ENCODE measurements around the gene PCSK6. TPM values are rescaled to one million over a fixed set of nuclear protein-coding genes. Genes with fewer than 3 reads are reported as not detected.
A peak's percentile ranks its signal among the peaks of the same experiment; 100 is the strongest.

The PCSK6 gene
- total and polyA plus RNA-seq, 2 of the 8 experiments (the other 6 are each of a cell fraction or from before 2014, with no cell fraction given), result 1.9 to 4.0 TPM

DNA sequence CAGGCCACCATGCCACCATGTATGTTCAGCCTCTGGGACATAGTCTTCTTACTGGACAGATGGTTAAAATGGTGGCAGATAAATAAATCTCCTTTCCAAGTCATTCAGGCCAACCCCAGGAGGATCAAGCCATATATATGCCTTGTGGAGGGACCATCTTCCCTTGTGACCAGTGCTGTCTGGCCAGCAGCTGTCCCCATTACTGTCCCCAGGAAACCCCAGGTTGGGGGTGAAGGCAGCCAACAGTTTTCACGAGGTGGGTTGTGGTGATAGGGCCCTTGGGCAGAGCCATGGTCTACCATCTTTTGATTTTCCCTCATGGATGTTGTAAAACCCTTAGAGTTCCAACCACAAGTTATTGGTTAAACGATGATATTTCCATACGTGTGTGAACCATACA is 48.7 kb upstream of the PCSK6 start:
- no peak overlapping the region for H2AFZ ChIP-seq (ENCODE audit: low read length)
- H3K4me1 ChIP-seq (replicated peaks in 1 of 4; ENCODE audit: control insufficient read depth in 3 of 4, insufficient read depth in 4 of 4, low read length in 3 of 4), result no peaks in the 10 kb centered on the region
- no peak overlapping the region for H4K8ac ChIP-seq (ENCODE audit: extremely low read depth, insufficient read depth, low read length)
- no peak overlapping the region for H3K14ac ChIP-seq (ENCODE audit: insufficient read length)
- H2BK20ac ChIP-seq (ENCODE audit: low read length), result no peak overlapping the region
- H3K18ac ChIP-seq (ENCODE audit: extremely low read depth, low read length), result no peak overlapping the region
- no peaks in the 10 kb centered on the region for H3K79me2 ChIP-seq (ENCODE audit: control insufficient read depth in 1 of 2, insufficient read depth in 2 of 2, low read length in 2 of 2)
- H4K5ac ChIP-seq (ENCODE audit: insufficient read length, low read depth, low read length), result no peak overlapping the region
- H2BK12ac ChIP-seq (ENCODE audit: low read depth, low read length), result no peak overlapping the region
- H3K27ac ChIP-seq (ENCODE audit: low read depth, low read length), result no peak overlapping the region
- no peak overlapping the region for H2BK120ac ChIP-seq (replicated peaks; ENCODE audit: low read depth, low read length)
- peak in 1 of 2 experiments; percentile 8 for DNase-seq (ENCODE audit: low read depth in 1 of 2, low spot score in 2 of 2)
- H4K91ac ChIP-seq (replicated peaks; ENCODE audit: insufficient read length, low read length), result no peak overlapping the region
- H3K4ac ChIP-seq (replicated peaks; ENCODE audit: insufficient read length, low read depth, low read length), result no peak overlapping the region
- H2AK5ac ChIP-seq (ENCODE audit: low read depth, low read length), result no peak overlapping the region
- WGBS, 2 experiments (ENCODE audit: extremely low coverage in 1 of 2, insufficient coverage in 1 of 2, insufficient read length in 1 of 2, insufficient replicate concordance in 2 of 2, low coverage in 1 of 2, low lambda C conversion rate in 2 of 2, missing lambda C conversion rate in 1 of 2), result 87% methylated on average over 3 of the region's 3 CpGs; no CpG with 5 or more reads in 1 of the 2 experiments
- no peaks in the 10 kb centered on the region for H3K79me1 ChIP-seq (ENCODE audit: low read depth, low read length)
- ChIA-PET CTCF (ENCODE audit: partially characterized antibody) (interaction anchor here (1.0 to 1.5 kb wide), 2 partner anchors 39 to 218 kb away, joined by 3 read pairs; no protein-coding TSS in a partner anchor), POLR2A (ENCODE audit: partially characterized antibody) (interaction anchor here (0.6 kb wide), 1 partner anchor 250 kb away, joined by 3 read pairs; no protein-coding TSS in a partner anchor)
- no peak overlapping the region for H3K4me2 ChIP-seq (ENCODE audit: insufficient read depth in 1 of 2, low read depth in 2 of 2, low read length in 2 of 2)
- no peak overlapping the region for H3K4me3 ChIP-seq (ENCODE audit: extremely low read depth in 1 of 4, insufficient read depth in 2 of 4, low read depth in 3 of 4, low read length in 4 of 4)
- no peak overlapping the region for H3K23ac ChIP-seq (ENCODE audit: insufficient read length)
- no peak for FAIRE-seq
- H3K9ac ChIP-seq (replicated peaks in 1 of 4; ENCODE audit: extremely low read depth in 1 of 4, low read depth in 3 of 4, low read length in 3 of 4), result no peak overlapping the region
- no peak for TF ChIP-seq CEBPB (IDR thresholded peaks at IDR 0.05; ENCODE audit: low read depth, low read length)
- no peak for TF ChIP-seq SRF (IDR thresholded peaks at IDR 0.05; ENCODE audit: low read depth, low read length)
- no peak for TF ChIP-seq POLR2A (IDR thresholded peaks at IDR 0.05; ENCODE audit: control extremely low read depth in 1 of 2, low read depth in 2 of 2, low read length in 2 of 2)
- H3K36me3 ChIP-seq (ENCODE audit: control insufficient read depth in 2 of 4, insufficient read depth in 4 of 4, low read length in 3 of 4), result no peaks in the 10 kb centered on the region
- no peaks in the 10 kb centered on the region for H3K23me2 ChIP-seq (ENCODE audit: low read depth, low read length)
- H3K9me3 ChIP-seq (ENCODE audit: insufficient read depth in 2 of 2, low read depth in 1 of 2, low read length in 1 of 2), result no peaks in the 10 kb centered on the region
- H4K20me1 ChIP-seq (replicated peaks in 1 of 2; ENCODE audit: control insufficient read depth in 1 of 2, insufficient read depth in 2 of 2, low read length in 2 of 2), result no peaks in the 10 kb centered on the region
- no peaks in the 10 kb centered on the region for H3K27me3 ChIP-seq (replicated peaks in 1 of 4; ENCODE audit: control insufficient read depth in 3 of 4, extremely low read depth in 1 of 4, insufficient read depth in 3 of 4, low read length in 3 of 4)
- H2BK5ac ChIP-seq (ENCODE audit: low read depth, low read length), result no peak overlapping the region
- H2BK15ac ChIP-seq (ENCODE audit: low read length), result no peak overlapping the region
- H3K56ac ChIP-seq (replicated peaks; ENCODE audit: insufficient read length, low read depth, low read length), result no peak overlapping the region

All from H1 (cell line).